HepG2 (cell line): ENCODE data around the gene IGSF21. TPM values are rescaled to one million over a fixed set of nuclear protein-coding genes. Genes with fewer than 3 reads are reported as not detected.

Experiments used
- ATAC-seq: fragments of 200-7000 bp; cut with Tn5 transposase; 3 replicates; pipeline ENCODE4 v1.9.1; 2020; ENCODE audit warnings: mild to moderate bottlenecking, moderate library complexity
- BruUV-seq: library from RNA; stranded (reverse); fragments of 400-500 nt; replicated peaks from 2 replicates; lab custom pipeline; 2021; lab: Mats Ljungman, UMichigan
- CTCF ChIA-PET: fragments of 300-600 bp; formaldehyde crosslinking; extraction: SDS; loops from one replicate; lab custom pipeline; 2021; ENCODE audit warnings: low total read pairs, inconsistent platforms, low intra/inter-chr PET ratio; lab: Yijun Ruan, JAX
- POLR2A ChIA-PET: fragments of 350-600 bp; sonication (Branson Sonifier 250); formaldehyde crosslinking; loops from one replicate; lab custom pipeline; 2020; ENCODE audit warnings: antibody characterized with exemption, inconsistent platforms; lab: Yijun Ruan, JAX
- DNase-seq: peaks from one replicate; pipeline ENCODE4 v3.0.0-alpha.2; 2015; ENCODE audit warnings: low spot score
- FAIRE-seq: peaks from 3 replicates; lab custom pipeline; 2011; peaks lifted over from hg19 to GRCh38; lab: Jason Lieb, UNC
- H2AFZ ChIP-seq: one replicate; pipeline ENCODE4 v1.6.1; 2011; ENCODE audit warnings: low read length, inconsistent platforms
- H3K27ac ChIP-seq: fragments of 300-600 bp; 3 replicates; pipeline ENCODE4 v1.8.0; 2011; ENCODE audit warnings: mixed run types, mild to moderate bottlenecking, mixed read lengths, low read length, inconsistent platforms; ENCODE audit not compliant: insufficient read depth; ENCODE audit errors: extremely low read length
- H3K27me3 ChIP-seq, 2 experiments: fragments of 200-600 bp in 1 of 2; 2 replicates in 1 of 2; 3 replicates in 1 of 2; pipeline versions ENCODE4 v1.6.0 to v1.8.0; 2011; ENCODE audit warnings: low read length in 2 of 2, mild to moderate bottlenecking in 2 of 2, moderate library complexity in 2 of 2, inconsistent platforms in 1 of 2; ENCODE audit not compliant: insufficient read depth in 2 of 2, control insufficient read depth in 1 of 2
- H3K36me3 ChIP-seq, 2 experiments: fragments of 200-600 bp in 1 of 2; replicated peaks in 1 of 2; 2 replicates in 1 of 2; 3 replicates in 1 of 2; pipeline versions ENCODE4 v1.5.1 to v1.8.0; 2011; ENCODE audit warnings: low read length in 2 of 2, inconsistent platforms in 1 of 2; ENCODE audit not compliant: insufficient read depth in 2 of 2, control insufficient read depth in 1 of 2
- H3K4me1 ChIP-seq: 2 replicates; pipeline ENCODE4 v1.5.1; 2012; ENCODE audit warnings: low read length, inconsistent platforms; ENCODE audit not compliant: insufficient read depth
- H3K4me2 ChIP-seq: 2 replicates; pipeline ENCODE4 v1.6.0; 2011; ENCODE audit warnings: low read depth, low read length, inconsistent platforms
- H3K4me3 ChIP-seq, 3 experiments: fragments of 200-600 bp in 1 of 3; sonication (generic), shearing (Covaris generic) in 1 of 3; replicated peaks in 1 of 3; 2 replicates each; pipeline ENCODE4 v1.5.1; 2011 to 2016; ENCODE audit warnings: low read length in 3 of 3, inconsistent platforms in 2 of 3, low read depth in 2 of 3, mild to moderate bottlenecking in 2 of 3, control low read depth in 1 of 3, mixed read lengths in 1 of 3; ENCODE audit not compliant: insufficient read depth in 1 of 3
- H3K79me2 ChIP-seq: one replicate; pipeline ENCODE4 v1.6.1; 2011; ENCODE audit warnings: low read length, inconsistent platforms; ENCODE audit not compliant: insufficient read depth
- H3K9ac ChIP-seq: 2 replicates; pipeline ENCODE4 v1.6.0; 2011; ENCODE audit warnings: mild to moderate bottlenecking, low read depth, low read length, inconsistent platforms; ENCODE audit not compliant: insufficient read depth
- H3K9me3 ChIP-seq: 2 replicates; pipeline ENCODE4 v1.5.1; 2012; ENCODE audit warnings: mild to moderate bottlenecking, low read length
- H4K20me1 ChIP-seq: 2 replicates; pipeline ENCODE4 v1.6.0; 2011; ENCODE audit warnings: inconsistent platforms, mild to moderate bottlenecking, low read length, moderate library complexity; ENCODE audit not compliant: insufficient read depth
- EZH2 ChIP-seq: conservative IDR thresholded peaks from 2 replicates; pipeline ENCODE4 v1.6.1; 2012; ENCODE audit warnings: mild to moderate bottlenecking, low read depth, low read length, moderate library complexity
- KDM1A ChIP-seq: IDR thresholded peaks from 2 replicates; pipeline ENCODE4 v1.6.1; 2016; ENCODE audit warnings: missing compliant biosample characterization
- KLF6 ChIP-seq: IDR thresholded peaks from 2 replicates; pipeline ENCODE4 v1.8.0; 2016; ENCODE audit warnings: missing biosample characterization, missing genetic modification reagents
- MAX ChIP-seq: IDR thresholded peaks from 2 replicates; pipeline ENCODE4 v1.6.1; 2012; ENCODE audit warnings: inconsistent platforms
- WIZ ChIP-seq: sonication (generic); formaldehyde crosslinking; IDR thresholded peaks from 2 replicates; pipeline ENCODE4 v1.5.1; 2020; ENCODE audit warnings: mild to moderate bottlenecking, missing genetic modification reagents
- ZFP90 ChIP-seq: sonication (generic); formaldehyde crosslinking; IDR thresholded peaks from 2 replicates; pipeline ENCODE4 v1.8.0; 2022; ENCODE audit warnings: missing genetic modification reagents, mild to moderate bottlenecking, inconsistent platforms, borderline replicate concordance
- ZNF264 ChIP-seq: sonication (generic); formaldehyde crosslinking; IDR thresholded peaks from 2 replicates; pipeline ENCODE4 v1.4.0; 2020; ENCODE audit warnings: missing genetic modification reagents
- ZNF496 ChIP-seq: sonication (generic); formaldehyde crosslinking; IDR thresholded peaks from 2 replicates; pipeline ENCODE4 v1.8.1; 2023; ENCODE audit warnings: mild to moderate bottlenecking, moderate library complexity, missing genetic modification reagents; ENCODE audit not compliant: insufficient replicate concordance
- ZNF883 ChIP-seq: sonication (generic); formaldehyde crosslinking; IDR thresholded peaks from 2 replicates; pipeline ENCODE4 v1.5.1; 2020; ENCODE audit warnings: mild to moderate bottlenecking, missing genetic modification reagents; ENCODE audit errors: not compliant biosample characterization
- WGBS: methylation state at CpG from one replicate; pipeline ENCODE4 v1.1.6; 2017; ENCODE audit warnings: low lambda C conversion rate; 5-methylcytosine and 5-hydroxymethylcytosine counted together
- in situ Hi-C: cut with HindIII; loops from 2 replicates; pipeline ENCODE4 v1.10.0; 2017; ENCODE audit warnings: low pct_unique_long_range_greater_than_20kb; ENCODE audit not compliant: extremely low pct_ligation_motif_present
- intact Hi-C: fragments of 100-400 bp; cut with micrococcal nuclease; formaldehyde crosslinking; loops from one replicate; pipeline ENCODE4 v1.10.0; 2022; ENCODE audit not compliant: unreplicated experiment
- polyA plus RNA-seq, 8 experiments: library from polyadenylated mRNA; depleted of rRNA in 3 of 8; stranded (reverse) in 7 of 8; unstranded in 1 of 8; fragments of >200 nt; fragmentation: Illumina TruSeq in 4 of 8; extraction: Trizol in 4 of 8; gene quantifications; 2 replicates each; pipeline versions ENCODE4 v1.2.1 to v1.2.3, GENCODE V29; 2011 to 2016; ENCODE audit warnings: low read depth in 4 of 8, missing spikeins in 1 of 8, mixed read lengths in 1 of 8; ENCODE audit not compliant: insufficient read depth in 1 of 8
- total RNA-seq, 5 experiments: library from RNA; depleted of rRNA; stranded (reverse); fragments of >200 nt; fragmentation: Illumina TruSeq; extraction: Trizol; gene quantifications; 2 replicates each; pipeline ENCODE4 v1.2.3, GENCODE V29; 2016; ENCODE audit warnings: low read depth in 1 of 5
- TF ChIP-seq, protein P1 (sequence below): sonication (generic); formaldehyde crosslinking; IDR thresholded peaks from 2 replicates; pipeline ENCODE4 v1.8.0; 2022; ENCODE audit warnings: missing genetic modification reagents, mild to moderate bottlenecking, borderline replicate concordance

Gene IGSF21
- total and polyA plus RNA-seq, 2 of the 13 experiments (the other 11 are each of a cell fraction or from before 2014, with no cell fraction given): not detected

- FAIRE-seq: no peak
- no TSS peak for BruUV-seq
- CTCF ChIA-PET: no interaction called here
- H3K36me3 ChIP-seq: no peaks in the 10 kb centered on the region
- TF ChIP-seq ZNF496 (CRISPR knock-in tag): no peak
- TF ChIP-seq ZFP90 (CRISPR knock-in tag): no peak
- no peak for TF ChIP-seq KDM1A (CRISPR knock-in tag)
- no peak for TF ChIP-seq WIZ (CRISPR knock-in tag)
- TF ChIP-seq ZNF883: no peak
- no peak for TF ChIP-seq ZNF264 (CRISPR knock-in tag)
- ATAC-seq: no peak
- DNase-seq: no peak
- intact Hi-C loops: no loop called here
- peaks cover 3 to 34% of the 10 kb centered on the region in 2 experiments; a peak in 3 of 5 replicates for H3K27me3 ChIP-seq
- no peak overlapping the region for H3K4me2 ChIP-seq
- H3K9me3 ChIP-seq: no peaks in the 10 kb centered on the region
- H3K27ac ChIP-seq: no peak overlapping the region
- WGBS: 6% methylated on average over 2 of the region's 8 CpGs
- no peaks in the 10 kb centered on the region for H4K20me1 ChIP-seq
- POLR2A ChIA-PET: no interaction called here
- H3K9ac ChIP-seq: no peak overlapping the region
- no peak overlapping the region for H2AFZ ChIP-seq
- H3K4me3 ChIP-seq: no peak overlapping the region
- in situ Hi-C loops: no loop called here
- no peaks in the 10 kb centered on the region for H3K79me2 ChIP-seq
- H3K4me1 ChIP-seq: no peaks in the 10 kb centered on the region
Measured at GRCh38 chr1:18142969-18143368, 35.4 kb downstream of the IGSF21 start.

DNA sequence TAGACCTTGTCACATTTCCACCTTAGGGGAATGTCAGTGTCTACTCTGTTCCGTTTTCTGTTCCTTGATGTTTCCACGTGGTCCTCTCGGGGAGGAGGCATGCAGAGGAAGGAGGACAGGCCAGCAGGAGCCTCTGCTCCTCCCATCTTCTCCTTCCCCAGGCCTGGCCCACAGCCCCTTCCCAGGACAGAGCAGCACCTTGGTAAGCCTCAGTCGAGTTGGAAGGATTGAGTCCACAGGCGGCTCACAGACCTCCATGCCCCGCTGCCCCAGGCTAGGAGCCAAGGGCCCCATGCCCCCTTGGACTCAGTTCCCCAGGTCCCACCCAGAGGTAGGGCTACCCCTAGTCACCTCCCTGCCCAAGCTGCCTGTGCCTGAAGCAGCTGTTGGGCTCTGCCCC, 36.5 kb downstream of the IGSF21 start:
- Histone ChIP-seq H4K20me1 (no peaks in the 10 kb centered on the region), H3K4me2 (no peak overlapping the region), H3K27ac (no peak overlapping the region), H2AFZ (no peak overlapping the region), H3K79me2 (no peaks in the 10 kb centered on the region), H3K4me1 (no peaks in the 10 kb centered on the region), H3K9me3 (no peaks in the 10 kb centered on the region), H3K4me3 (no peak overlapping the region), H3K36me3 (no peaks in the 10 kb centered on the region), H3K27me3 (peaks cover 3 to 34% of the 10 kb centered on the region in 2 experiments; a peak in 3 of 5 replicates), H3K9ac (no peak overlapping the region)
- WGBS: 0% methylated on average over 2 of the region's 6 CpGs
- ATAC-seq: no peak
- ChIA-PET POLR2A (no interaction called here), CTCF (no interaction called here)
- no peak for FAIRE-seq
- no peak for TF ChIP-seq KLF6 (CRISPR knock-in tag)
- TF ChIP-seq, protein P1, sequence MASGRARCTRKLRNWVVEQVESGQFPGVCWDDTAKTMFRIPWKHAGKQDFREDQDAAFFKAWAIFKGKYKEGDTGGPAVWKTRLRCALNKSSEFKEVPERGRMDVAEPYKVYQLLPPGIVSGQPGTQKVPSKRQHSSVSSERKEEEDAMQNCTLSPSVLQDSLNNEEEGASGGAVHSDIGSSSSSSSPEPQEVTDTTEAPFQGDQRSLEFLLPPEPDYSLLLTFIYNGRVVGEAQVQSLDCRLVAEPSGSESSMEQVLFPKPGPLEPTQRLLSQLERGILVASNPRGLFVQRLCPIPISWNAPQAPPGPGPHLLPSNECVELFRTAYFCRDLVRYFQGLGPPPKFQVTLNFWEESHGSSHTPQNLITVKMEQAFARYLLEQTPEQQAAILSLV: no peak
- TF ChIP-seq MAX: no peak
- TF ChIP-seq EZH2: no peak
- no TSS peak for BruUV-seq
- intact Hi-C loops: no loop called here
- in situ Hi-C loops: no loop called here
- DNase-seq: no peak
